ENCODE results near the gene TARP.

Gene TARP

DNA sequence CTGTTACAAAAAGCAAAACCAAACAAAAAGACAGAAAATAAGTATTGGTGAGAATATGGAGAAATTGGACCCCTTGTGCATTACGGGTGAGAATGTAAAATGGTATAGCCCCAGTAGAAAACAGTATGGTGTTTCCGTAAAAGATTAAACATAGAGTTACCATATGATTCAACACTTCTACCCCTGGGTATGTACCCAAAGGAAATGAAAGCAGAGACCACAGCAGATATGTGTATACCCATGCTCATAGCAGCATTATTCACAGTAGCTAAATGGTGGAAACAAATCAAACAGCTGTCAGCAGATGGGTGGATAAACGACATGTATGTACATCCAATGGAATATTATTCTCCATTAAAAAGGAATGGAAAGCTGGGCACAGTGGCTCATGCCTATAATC, 53.0 kb downstream of the TARP start:
- DNase-seq (ENCODE audit: low spot score), result no peak
- in situ Hi-C loops (cut with MboI; ENCODE audit: low pct_unique_long_range_greater_than_20kb, low sequenced_read_pairs, unreplicated experiment), result loop anchor here (5.0 to 10.0 kb wide), 3 partner anchors 104 to 316 kb away; no protein-coding TSS in a partner anchor
- TF ChIP-seq, protein P1, sequence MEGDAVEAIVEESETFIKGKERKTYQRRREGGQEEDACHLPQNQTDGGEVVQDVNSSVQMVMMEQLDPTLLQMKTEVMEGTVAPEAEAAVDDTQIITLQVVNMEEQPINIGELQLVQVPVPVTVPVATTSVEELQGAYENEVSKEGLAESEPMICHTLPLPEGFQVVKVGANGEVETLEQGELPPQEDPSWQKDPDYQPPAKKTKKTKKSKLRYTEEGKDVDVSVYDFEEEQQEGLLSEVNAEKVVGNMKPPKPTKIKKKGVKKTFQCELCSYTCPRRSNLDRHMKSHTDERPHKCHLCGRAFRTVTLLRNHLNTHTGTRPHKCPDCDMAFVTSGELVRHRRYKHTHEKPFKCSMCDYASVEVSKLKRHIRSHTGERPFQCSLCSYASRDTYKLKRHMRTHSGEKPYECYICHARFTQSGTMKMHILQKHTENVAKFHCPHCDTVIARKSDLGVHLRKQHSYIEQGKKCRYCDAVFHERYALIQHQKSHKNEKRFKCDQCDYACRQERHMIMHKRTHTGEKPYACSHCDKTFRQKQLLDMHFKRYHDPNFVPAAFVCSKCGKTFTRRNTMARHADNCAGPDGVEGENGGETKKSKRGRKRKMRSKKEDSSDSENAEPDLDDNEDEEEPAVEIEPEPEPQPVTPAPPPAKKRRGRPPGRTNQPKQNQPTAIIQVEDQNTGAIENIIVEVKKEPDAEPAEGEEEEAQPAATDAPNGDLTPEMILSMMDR (IDR thresholded peaks at IDR 0.05; ENCODE audit: extremely low read depth, insufficient read depth, missing control alignments), result no peak

DNA sequence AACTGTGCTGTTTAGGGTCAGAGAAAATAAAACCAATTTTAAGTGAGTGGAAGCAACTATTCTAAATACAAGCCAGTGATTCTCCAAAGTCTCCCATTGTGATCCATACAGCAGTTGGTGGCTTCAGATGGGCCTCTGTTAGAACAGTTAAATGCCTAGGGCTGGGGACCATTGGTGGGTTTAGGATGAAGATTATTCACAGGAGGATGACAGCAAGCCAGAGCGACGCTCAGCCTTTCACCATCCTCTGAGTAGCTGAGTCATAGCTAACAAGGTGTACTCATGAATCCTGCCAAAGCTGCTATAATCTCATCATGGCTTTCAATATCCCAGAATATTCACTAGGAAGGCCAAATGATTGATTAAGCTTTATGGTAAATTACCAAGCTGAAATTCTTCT, 55.8 kb downstream of the TARP start:
- in situ Hi-C loops (cut with MboI; ENCODE audit: low pct_unique_long_range_greater_than_20kb, low sequenced_read_pairs, unreplicated experiment), result no loop called here
- TF ChIP-seq, protein P1 (IDR thresholded peaks at IDR 0.05; ENCODE audit: extremely low read depth, insufficient read depth, missing control alignments), result no peak
- DNase-seq (ENCODE audit: low spot score), result no peak

GRCh38 chr7:38215735-38216670, 57.4 kb downstream of the TARP start:
- peak; percentile 48 for DNase-seq (ENCODE audit: low spot score)
- in situ Hi-C loops (cut with MboI; ENCODE audit: low pct_unique_long_range_greater_than_20kb, low sequenced_read_pairs, unreplicated experiment), result no loop called here
- TF ChIP-seq, protein P1 (IDR thresholded peaks at IDR 0.05; ENCODE audit: extremely low read depth, insufficient read depth, missing control alignments), result peak; percentile 92

GRCh38 chr7:38215115-38215514, 58.3 kb downstream of the TARP start:
- TF ChIP-seq, protein P1 (IDR thresholded peaks at IDR 0.05; ENCODE audit: extremely low read depth, insufficient read depth, missing control alignments), result no peak
- no peak for DNase-seq (ENCODE audit: low spot score)
- in situ Hi-C loops (cut with MboI; ENCODE audit: low pct_unique_long_range_greater_than_20kb, low sequenced_read_pairs, unreplicated experiment), result no loop called here

DNA sequence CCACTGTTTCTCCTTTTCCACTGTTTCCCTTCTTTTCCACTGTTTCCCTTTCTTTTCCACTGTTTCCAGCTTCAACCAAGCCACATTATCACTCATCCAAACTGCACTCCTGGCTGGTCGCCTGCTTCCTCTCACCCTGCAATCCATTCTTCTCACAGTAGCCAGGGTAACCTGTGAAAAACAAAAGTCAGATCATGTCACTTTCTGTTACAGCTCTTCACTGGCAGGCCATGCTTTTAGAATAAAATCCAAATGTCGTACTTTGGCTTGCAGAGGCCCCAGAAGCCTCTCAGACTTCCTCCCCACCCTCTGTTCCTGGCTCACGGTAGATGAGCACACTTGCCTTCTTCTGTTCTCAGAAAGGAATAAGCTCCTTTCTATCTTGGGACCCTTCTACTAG, 61.5 kb downstream of the TARP start:
- TF ChIP-seq, protein P1 (IDR thresholded peaks at IDR 0.05; ENCODE audit: extremely low read depth, insufficient read depth, missing control alignments), result no peak
- no peak for DNase-seq (ENCODE audit: low spot score)
- in situ Hi-C loops (cut with MboI; ENCODE audit: low pct_unique_long_range_greater_than_20kb, low sequenced_read_pairs, unreplicated experiment), result no loop called here

GRCh38 chr7:38211486-38211885, 62.0 kb downstream of the TARP start:
- in situ Hi-C loops (cut with MboI; ENCODE audit: low pct_unique_long_range_greater_than_20kb, low sequenced_read_pairs, unreplicated experiment), result no loop called here
- TF ChIP-seq, protein P1 (IDR thresholded peaks at IDR 0.05; ENCODE audit: extremely low read depth, insufficient read depth, missing control alignments), result no peak
- no peak for DNase-seq (ENCODE audit: low spot score)
